ENCODE data around the gene TMEM145. TPM values are rescaled to one million over a fixed set of nuclear protein-coding genes. Genes with fewer than 3 reads are reported as not detected.
A peak's percentile ranks its signal among the peaks of the same experiment; 100 is the strongest.

Gene TMEM145
- 0.84 and 0.93 TPM in 2 replicates for total RNA-seq (2013; cell fraction: nucleolus; rRNA removed)
- 0.11 TPM in 1 of 2 replicates, not detected in the other for total RNA-seq (2014; rRNA removed)
- 0.04 and 0.09 TPM in 2 replicates for total RNA-seq (2014; rRNA removed; fragmentation: Illumina TruSeq; extraction: Trizol)
- 0.48 and 0.97 TPM in 2 replicates for total RNA-seq (2021)
- polyA plus RNA-seq (2011; ENCODE audit: low read depth), result 0.55 TPM
- polyA plus RNA-seq (2011; rRNA removed), result 0.09 and 0.45 TPM in 2 replicates
- 0.21 and 0.53 TPM in 2 replicates for polyA plus RNA-seq (2011; cell fraction: cytosol; rRNA removed)
- 3.6 and 4.1 TPM in 2 replicates for polyA plus RNA-seq (2011; cell fraction: nucleus; rRNA removed)
- polyA plus RNA-seq (2012), result 1.2 and 2.1 TPM in 2 replicates
- 0.09 and 0.14 TPM in 2 replicates for polyA plus RNA-seq (2014; fragmentation: Illumina TruSeq; extraction: Trizol)
- not detected for polyA plus RNA-seq (2014; fragmentation: Nextera tagmentation; extraction: Ambion mirVana)
- 0.20 and 1.0 TPM in 2 replicates for polyA plus RNA-seq (2014; rRNA removed)
- not detected for polyA plus RNA-seq (2016; fragmentation: Nextera tagmentation; extraction: Ambion mirVana)
- polyA minus RNA-seq (2011; rRNA and poly(A)+ RNA removed), result 0.26 and 3.4 TPM in 2 replicates
- polyA minus RNA-seq (2011; cell fraction: cytosol; rRNA and poly(A)+ RNA removed), result not detected in 2 replicates
- 1.9 and 2.6 TPM in 2 replicates for polyA minus RNA-seq (2011; cell fraction: nucleus; rRNA and poly(A)+ RNA removed)
- Bru-seq, nascent RNA, result percentile 21 among the genes with signal in this experiment
- BruChase-seq, experiment 1, labeled RNA remaining after a 6-hour chase, result percentile 17 among the genes with signal in this experiment
- percentile 7 among the genes with signal in this experiment for BruChase-seq, experiment 2, labeled RNA remaining after a 2-hour chase
- long read RNA-seq, experiment 1, result 0 reads
- long read RNA-seq, experiment 2, partial matches to known transcripts, result 1 of 1 reads
- long read RNA-seq, experiment 2, other reads (novel, unspliced or antisense), result 0 of 1 reads

DNA sequence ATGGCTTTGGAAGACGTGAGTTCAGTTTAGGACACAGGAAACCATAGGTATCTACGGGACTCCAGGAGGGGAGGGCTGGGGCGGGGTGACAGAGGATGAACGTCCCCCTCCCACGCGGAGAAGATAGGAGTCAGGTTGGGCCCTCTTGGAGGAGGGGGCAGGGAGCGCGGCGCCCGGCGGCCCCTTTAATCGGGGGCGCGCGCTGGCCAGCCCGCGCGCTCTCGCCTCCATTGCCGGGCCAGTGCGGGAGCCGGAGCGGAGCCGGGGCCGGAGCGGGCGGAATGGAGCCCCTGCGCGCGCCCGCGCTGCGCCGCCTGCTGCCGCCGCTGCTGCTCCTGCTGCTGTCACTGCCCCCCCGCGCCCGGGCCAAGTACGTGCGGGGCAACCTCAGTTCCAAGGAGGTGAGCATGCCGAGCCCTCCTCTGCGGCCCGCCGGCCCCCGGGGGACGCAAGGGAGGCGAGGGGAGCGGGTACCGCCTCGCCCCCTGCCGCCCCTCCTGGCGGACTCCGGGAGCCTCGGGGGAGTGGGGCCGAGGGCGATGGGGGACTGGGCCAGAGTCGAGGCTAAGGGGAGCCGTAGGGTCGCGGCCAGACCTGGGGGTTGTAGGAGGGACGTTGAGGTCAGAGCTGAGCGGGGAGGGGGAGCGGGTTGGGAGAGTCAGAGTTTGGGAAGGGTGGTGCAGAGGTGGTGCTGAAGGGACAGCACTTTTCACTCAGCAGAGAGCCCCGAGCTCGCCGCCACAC lies at the start of gene TMEM145:
Gene TMEM145 (plus strand): TSS at position 214 of the 744 bp plus-strand sequence. CDS start 68 bp downstream, at position 282.
- intact Hi-C loops (cut with micrococcal nuclease; ENCODE audit: unreplicated experiment), result no loop called here
- in situ Hi-C loops (cut with MboI), result no loop called here
- no peak for DNase-seq (ENCODE audit: low read depth, low spot score)
- no peak within 1 kb of the TSS for H3K27ac ChIP-seq (ENCODE audit: control insufficient read depth, insufficient read depth)
- ATAC-seq, result peak; percentile 66
- CTCF ChIA-PET, result interaction anchor here (2.4 kb wide), 1 partner anchor 16 kb away, joined by 5 read pairs; no protein-coding TSS in a partner anchor
- H3K4me2 ChIP-seq (ENCODE audit: control insufficient read depth, insufficient read depth), result peak within 1 kb of the TSS; percentile 55; the same call in 1 of the 2 replicates
- no peaks in the 10 kb centered on the region for H3K36me3 ChIP-seq (ENCODE audit: control insufficient read depth in 2 of 2, insufficient read depth in 2 of 2, low read length in 1 of 2)
- SMC1A ChIA-PET (ENCODE audit: uncharacterized antibody, unreplicated experiment), result no interaction called here
- FAIRE-seq, result no peak
- POLR2A ChIA-PET, result no interaction called here
- 2% methylated on average over 42 of the region's 67 CpGs for WGBS (ENCODE audit: insufficient coverage, insufficient replicate concordance, low lambda C conversion rate, missing lambda C conversion rate)
- BruUV-seq (replicated peaks), result no TSS peak
- H3K4me1 ChIP-seq (ENCODE audit: control insufficient read depth, insufficient read depth, low read length), result peaks cover 9% of the 10 kb centered on the region
- peak within 1 kb of the TSS; percentile 59 for H3K4me3 ChIP-seq
- peaks cover 4 to 9% of the 10 kb centered on the region in 2 experiments; a peak in 3 of 4 replicates for H3K27me3 ChIP-seq (replicated peaks in 1 of 2; ENCODE audit: control insufficient read depth in 2 of 2, insufficient read depth in 2 of 2, low read length in 1 of 2)
- H3K9ac ChIP-seq (ENCODE audit: control insufficient read depth, insufficient read depth, low read length), result no peak within 1 kb of the TSS
- H3K9me3 ChIP-seq (replicated peaks; ENCODE audit: control insufficient read depth, insufficient read depth, low read length), result no peaks in the 10 kb centered on the region
- no peak within 1 kb of the TSS for H2AFZ ChIP-seq (ENCODE audit: control insufficient read depth, low read depth, low read length)
- RAD21 ChIA-PET (ENCODE audit: unreplicated experiment), result no interaction called here
- no peaks in the 10 kb centered on the region for H4K20me1 ChIP-seq (ENCODE audit: control insufficient read depth, insufficient read depth)
- no peaks in the 10 kb centered on the region for H3K79me2 ChIP-seq (ENCODE audit: control insufficient read depth, insufficient read depth, low read length)
- TF ChIP-seq, protein P1, sequence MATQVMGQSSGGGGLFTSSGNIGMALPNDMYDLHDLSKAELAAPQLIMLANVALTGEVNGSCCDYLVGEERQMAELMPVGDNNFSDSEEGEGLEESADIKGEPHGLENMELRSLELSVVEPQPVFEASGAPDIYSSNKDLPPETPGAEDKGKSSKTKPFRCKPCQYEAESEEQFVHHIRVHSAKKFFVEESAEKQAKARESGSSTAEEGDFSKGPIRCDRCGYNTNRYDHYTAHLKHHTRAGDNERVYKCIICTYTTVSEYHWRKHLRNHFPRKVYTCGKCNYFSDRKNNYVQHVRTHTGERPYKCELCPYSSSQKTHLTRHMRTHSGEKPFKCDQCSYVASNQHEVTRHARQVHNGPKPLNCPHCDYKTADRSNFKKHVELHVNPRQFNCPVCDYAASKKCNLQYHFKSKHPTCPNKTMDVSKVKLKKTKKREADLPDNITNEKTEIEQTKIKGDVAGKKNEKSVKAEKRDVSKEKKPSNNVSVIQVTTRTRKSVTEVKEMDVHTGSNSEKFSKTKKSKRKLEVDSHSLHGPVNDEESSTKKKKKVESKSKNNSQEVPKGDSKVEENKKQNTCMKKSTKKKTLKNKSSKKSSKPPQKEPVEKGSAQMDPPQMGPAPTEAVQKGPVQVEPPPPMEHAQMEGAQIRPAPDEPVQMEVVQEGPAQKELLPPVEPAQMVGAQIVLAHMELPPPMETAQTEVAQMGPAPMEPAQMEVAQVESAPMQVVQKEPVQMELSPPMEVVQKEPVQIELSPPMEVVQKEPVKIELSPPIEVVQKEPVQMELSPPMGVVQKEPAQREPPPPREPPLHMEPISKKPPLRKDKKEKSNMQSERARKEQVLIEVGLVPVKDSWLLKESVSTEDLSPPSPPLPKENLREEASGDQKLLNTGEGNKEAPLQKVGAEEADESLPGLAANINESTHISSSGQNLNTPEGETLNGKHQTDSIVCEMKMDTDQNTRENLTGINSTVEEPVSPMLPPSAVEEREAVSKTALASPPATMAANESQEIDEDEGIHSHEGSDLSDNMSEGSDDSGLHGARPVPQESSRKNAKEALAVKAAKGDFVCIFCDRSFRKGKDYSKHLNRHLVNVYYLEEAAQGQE (IDR thresholded peaks at IDR 0.05; ENCODE audit: low read depth, low read length), result peak; percentile 83
- TF ChIP-seq YY1 (IDR thresholded peaks at IDR 0.05; ENCODE audit: low read depth, low read length) (peak; percentile 59; the same call in 1 of the 2 replicates), RAD51 (IDR thresholded peaks at IDR 0.05) (no peak), CTCF (IDR thresholded peaks at IDR 0.05 in 2 of 3, conservative IDR thresholded peaks at IDR 0.05 in 1 of 3; ENCODE audit: control insufficient read depth in 2 of 3, extremely low read depth in 1 of 3, insufficient read depth in 1 of 3, low read depth in 3 of 3, low read length in 3 of 3) (0 out of 6 replicates have a peak, but pooled peaks of 1 of the 3 experiments have one; percentile 6), RAD21 (IDR thresholded peaks at IDR 0.05; ENCODE audit: insufficient read depth, low read depth, low read length) (no peak), BHLHE40 (IDR thresholded peaks at IDR 0.05; ENCODE audit: borderline replicate concordance in 1 of 2, low read depth in 2 of 2, low read length in 1 of 2) (peak in 1 of 2 experiments; percentile 34; a peak in 1 of 4 replicates), DPF2 (IDR thresholded peaks at IDR 0.05) (0 out of 2 replicates have a peak, but pooled peaks have one; percentile 20), PAX5 (IDR thresholded peaks at IDR 0.05; ENCODE audit: borderline replicate concordance, low read depth, low read length) (peak; percentile 36; the same call in 1 of the 2 replicates)
- TF ChIP-seq, protein P2, sequence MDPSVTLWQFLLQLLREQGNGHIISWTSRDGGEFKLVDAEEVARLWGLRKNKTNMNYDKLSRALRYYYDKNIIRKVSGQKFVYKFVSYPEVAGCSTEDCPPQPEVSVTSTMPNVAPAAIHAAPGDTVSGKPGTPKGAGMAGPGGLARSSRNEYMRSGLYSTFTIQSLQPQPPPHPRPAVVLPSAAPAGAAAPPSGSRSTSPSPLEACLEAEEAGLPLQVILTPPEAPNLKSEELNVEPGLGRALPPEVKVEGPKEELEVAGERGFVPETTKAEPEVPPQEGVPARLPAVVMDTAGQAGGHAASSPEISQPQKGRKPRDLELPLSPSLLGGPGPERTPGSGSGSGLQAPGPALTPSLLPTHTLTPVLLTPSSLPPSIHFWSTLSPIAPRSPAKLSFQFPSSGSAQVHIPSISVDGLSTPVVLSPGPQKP (IDR thresholded peaks at IDR 0.05; ENCODE audit: low read depth, low read length), result no peak

Data from GM12878 (cell line).